Measurements from ENCODE around the gene C15orf39.

Gene C15orf39

DNA sequence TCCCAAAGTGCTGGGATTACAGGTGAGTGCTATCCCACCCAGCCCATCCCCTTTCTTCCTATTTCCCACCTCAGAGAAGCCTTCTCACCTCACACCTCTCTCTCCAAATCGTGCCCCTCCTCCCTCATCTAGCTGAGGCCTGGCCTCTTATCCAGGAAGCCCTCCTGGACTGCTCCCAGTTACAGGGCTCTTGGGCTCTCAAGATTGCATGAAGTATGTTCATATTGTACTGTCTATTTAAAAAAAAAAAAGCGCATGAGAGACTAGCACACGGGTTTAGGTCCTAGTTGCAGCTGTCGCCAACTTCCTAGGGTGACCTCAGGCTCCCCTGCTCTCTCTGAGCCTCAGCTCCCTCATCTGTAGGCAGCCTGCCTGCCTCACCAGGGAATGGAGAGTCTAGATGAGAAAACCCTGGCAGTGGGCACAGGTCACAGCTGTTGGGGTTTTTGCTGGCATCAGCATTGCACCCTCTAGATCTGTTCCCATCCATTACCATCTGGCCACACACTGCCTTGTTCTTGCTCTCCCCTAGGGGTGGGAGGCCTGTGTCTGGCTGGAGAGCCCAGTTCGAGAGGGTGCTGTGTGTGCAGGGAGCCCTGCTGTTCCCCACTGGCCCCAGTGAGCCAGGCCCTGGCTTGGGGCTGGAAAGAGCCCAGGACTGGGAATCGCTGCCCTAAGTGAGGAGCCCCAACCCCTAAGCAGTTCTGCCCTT is 24.2 kb upstream of the C15orf39 start:
- no peak for DNase-seq
- Mint-ChIP-seq H3K9me3 (no peaks in the 10 kb centered on the region), H3K36me3 (ENCODE audit: low read depth) (no peaks in the 10 kb centered on the region), H3K4me3 (peak overlapping the region; percentile 72), H3K4me1 (peaks cover 59% of the 10 kb centered on the region), H3K27ac (no peak overlapping the region), H3K27me3 (ENCODE audit: low read depth, poor library complexity) (peaks cover 35% of the 10 kb centered on the region)
- TF ChIP-seq, protein P1, sequence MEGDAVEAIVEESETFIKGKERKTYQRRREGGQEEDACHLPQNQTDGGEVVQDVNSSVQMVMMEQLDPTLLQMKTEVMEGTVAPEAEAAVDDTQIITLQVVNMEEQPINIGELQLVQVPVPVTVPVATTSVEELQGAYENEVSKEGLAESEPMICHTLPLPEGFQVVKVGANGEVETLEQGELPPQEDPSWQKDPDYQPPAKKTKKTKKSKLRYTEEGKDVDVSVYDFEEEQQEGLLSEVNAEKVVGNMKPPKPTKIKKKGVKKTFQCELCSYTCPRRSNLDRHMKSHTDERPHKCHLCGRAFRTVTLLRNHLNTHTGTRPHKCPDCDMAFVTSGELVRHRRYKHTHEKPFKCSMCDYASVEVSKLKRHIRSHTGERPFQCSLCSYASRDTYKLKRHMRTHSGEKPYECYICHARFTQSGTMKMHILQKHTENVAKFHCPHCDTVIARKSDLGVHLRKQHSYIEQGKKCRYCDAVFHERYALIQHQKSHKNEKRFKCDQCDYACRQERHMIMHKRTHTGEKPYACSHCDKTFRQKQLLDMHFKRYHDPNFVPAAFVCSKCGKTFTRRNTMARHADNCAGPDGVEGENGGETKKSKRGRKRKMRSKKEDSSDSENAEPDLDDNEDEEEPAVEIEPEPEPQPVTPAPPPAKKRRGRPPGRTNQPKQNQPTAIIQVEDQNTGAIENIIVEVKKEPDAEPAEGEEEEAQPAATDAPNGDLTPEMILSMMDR (IDR thresholded peaks at IDR 0.05): no peak

DNA sequence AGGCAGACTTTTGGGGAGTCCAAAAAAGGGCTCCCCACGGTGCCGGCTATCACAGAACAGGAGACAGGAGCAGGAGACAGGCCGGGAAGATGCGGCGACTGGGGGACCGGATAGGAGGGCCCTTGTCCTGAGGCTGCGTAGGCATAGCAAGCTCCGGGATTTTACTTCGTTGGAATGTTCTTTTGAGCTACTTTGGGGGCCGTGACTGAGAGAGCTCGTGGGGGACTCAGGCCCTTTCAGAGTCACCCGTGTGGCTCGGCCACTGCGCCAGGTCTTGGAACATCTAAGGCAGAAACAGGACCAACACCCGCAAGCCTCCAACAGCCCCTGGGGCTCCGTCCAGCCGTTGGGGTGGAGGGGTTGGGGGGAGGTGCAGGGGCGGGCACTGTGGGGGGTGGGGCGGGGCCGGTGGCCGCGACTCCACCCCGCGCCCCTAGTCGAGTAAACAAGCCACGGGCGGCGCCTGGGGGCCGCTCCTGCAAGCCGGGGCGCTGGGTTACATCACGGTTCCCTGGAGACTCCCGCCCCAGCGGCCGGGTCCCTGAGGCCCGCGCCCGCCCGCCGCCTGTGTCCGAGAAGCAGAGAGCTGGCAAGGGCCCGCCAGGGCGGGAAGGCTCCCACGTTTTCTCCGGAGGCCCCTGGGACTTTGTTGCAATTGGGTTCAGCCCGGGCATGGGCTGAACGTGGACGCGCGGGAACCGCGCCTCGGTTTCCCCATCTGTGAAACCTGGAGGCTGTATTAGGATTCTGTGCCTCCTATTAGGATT is 23.3 kb upstream of the C15orf39 start:
- TF ChIP-seq, protein P1 (IDR thresholded peaks at IDR 0.05): no peak
- DNase-seq: peak; percentile 68
- Mint-ChIP-seq H3K9me3 (no peaks in the 10 kb centered on the region), H3K27ac (no peak overlapping the region), H3K4me3 (peak overlapping the region; percentile 72), H3K27me3 (ENCODE audit: low read depth, poor library complexity) (peaks cover 38% of the 10 kb centered on the region), H3K36me3 (ENCODE audit: low read depth) (no peaks in the 10 kb centered on the region), H3K4me1 (peaks cover 67% of the 10 kb centered on the region)

DNA sequence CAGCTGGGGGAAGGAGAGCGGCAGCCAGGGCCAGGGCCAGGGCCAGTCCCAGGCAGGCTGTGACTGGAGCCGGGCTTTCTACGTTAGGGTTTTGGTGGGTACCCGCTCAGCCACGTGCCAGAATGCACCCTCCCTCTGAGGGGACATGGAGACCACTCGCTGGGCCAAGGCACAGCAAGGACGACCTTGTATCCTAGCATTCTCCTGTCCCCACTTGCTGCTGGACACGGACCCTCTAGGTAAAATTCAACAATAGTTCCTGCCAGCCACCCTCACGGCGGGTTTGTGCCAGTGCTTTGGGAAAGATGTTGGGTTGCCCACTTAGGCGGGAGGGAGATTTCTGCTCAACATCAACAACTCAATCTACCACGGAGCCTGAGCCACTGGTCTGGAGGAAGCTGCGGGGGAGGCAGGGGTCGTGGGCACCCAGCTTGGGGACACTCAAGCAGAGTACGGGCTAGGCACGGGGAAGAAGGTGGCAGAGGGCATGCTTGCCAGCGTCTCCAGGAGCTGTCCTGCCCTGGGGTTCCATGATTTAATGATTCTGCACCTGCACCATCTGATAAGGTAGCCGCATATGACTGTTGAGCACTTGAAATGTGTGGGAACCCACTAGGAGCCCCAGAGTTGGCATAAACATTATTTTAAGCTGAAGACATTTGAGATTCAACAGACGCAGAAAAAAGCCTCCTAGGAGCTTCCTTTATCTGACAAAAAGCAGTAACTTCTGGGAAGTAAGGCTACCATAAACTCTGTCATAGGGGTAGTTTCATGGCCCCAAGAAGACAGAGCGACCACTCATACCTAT is 22.5 kb upstream of the C15orf39 start:
- TF ChIP-seq, protein P1 (IDR thresholded peaks at IDR 0.05): no peak
- H3K4me1 Mint-ChIP-seq: peaks cover 68% of the 10 kb centered on the region
- H3K4me3 Mint-ChIP-seq: no peak overlapping the region
- no peak overlapping the region for H3K27ac Mint-ChIP-seq
- no peaks in the 10 kb centered on the region for H3K9me3 Mint-ChIP-seq
- H3K36me3 Mint-ChIP-seq (ENCODE audit: low read depth): no peaks in the 10 kb centered on the region
- peaks cover 38% of the 10 kb centered on the region for H3K27me3 Mint-ChIP-seq (ENCODE audit: low read depth, poor library complexity)
- DNase-seq: no peak

DNA sequence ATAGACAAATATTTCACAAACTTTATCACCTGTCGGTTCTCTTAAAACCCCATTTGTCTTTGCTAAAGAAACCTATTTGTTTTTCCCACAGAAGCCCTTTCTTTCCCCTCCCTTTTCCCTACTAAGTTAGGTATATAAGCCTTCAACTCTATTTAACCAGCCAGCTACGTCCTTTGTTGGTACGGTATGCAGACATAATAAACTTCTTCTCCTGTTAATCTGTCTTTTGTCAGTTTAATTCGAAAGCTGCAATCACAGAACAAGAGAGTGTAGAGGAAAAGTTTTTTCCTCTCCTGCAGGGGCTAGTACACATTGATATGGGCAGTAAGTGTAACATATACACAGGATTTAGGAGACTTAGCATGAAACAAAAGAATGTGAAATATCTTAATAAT is 21.9 kb upstream of the C15orf39 start:
- DNase-seq: no peak
- Mint-ChIP-seq H3K27ac (no peak overlapping the region), H3K27me3 (ENCODE audit: low read depth, poor library complexity) (peaks cover 34% of the 10 kb centered on the region), H3K4me3 (peak overlapping the region; percentile 54), H3K4me1 (peaks cover 73% of the 10 kb centered on the region), H3K9me3 (no peaks in the 10 kb centered on the region), H3K36me3 (ENCODE audit: low read depth) (no peaks in the 10 kb centered on the region)
- TF ChIP-seq, protein P1 (IDR thresholded peaks at IDR 0.05): no peak

DNA sequence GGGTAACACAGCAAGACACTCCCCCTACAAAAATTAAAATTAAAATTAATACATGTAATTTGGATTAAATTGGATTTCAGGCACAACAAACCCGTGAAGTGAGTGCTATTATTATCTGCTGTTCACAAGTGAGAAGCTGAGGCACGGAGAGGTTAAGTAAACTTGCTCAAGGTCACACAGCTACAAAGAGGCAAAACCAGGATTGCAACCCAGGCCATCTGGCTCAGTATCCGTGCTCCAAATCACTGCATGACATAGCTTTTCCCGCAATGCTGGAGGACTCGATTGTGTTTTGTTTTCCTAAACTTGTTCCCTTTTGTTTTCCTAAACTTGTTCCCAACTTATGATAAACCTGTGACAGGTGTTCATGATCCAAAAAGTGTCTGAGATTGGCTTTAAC is 19.9 kb upstream of the C15orf39 start:
- Mint-ChIP-seq H3K27ac (peak overlapping the region; percentile 89), H3K4me3 (peak overlapping the region; percentile 29), H3K9me3 (no peaks in the 10 kb centered on the region), H3K27me3 (ENCODE audit: low read depth, poor library complexity) (peaks cover 32% of the 10 kb centered on the region), H3K36me3 (ENCODE audit: low read depth) (no peaks in the 10 kb centered on the region), H3K4me1 (peaks cover 72% of the 10 kb centered on the region)
- TF ChIP-seq, protein P1 (IDR thresholded peaks at IDR 0.05): no peak
- DNase-seq: no peak
